Measurements from ENCODE around the gene MAP1B.

DNA sequence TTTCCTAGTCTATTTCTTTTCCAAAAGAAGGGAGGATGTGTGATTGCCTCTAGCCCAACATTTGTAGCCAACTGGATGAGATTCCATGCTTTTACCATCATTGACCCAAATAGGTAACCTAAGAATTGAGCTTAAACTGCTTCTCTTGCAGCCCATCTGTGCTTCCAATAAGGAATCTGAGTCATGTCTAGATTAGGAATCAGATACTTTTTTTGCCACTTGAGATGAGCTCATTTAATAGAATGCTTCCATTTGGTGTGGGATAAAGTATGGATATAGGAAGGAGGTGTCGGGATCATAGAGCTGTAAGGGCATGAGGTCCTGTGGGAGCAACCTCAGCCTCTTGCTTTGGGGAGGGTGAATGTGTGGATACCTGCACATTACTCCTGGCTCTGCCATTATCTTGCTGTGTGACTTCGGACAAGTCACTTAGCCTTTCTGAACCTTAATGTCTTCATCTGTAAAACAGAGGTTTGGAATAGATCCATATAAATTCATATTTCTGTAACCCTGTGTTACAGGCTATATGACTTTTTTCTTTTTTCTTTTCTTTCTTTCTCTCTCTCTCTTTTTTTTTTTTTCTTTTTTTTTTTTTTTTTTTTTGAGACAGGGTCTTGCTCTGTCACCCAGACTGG is 56.2 kb downstream of the MAP1B start:
- TF ChIP-seq, protein P1, sequence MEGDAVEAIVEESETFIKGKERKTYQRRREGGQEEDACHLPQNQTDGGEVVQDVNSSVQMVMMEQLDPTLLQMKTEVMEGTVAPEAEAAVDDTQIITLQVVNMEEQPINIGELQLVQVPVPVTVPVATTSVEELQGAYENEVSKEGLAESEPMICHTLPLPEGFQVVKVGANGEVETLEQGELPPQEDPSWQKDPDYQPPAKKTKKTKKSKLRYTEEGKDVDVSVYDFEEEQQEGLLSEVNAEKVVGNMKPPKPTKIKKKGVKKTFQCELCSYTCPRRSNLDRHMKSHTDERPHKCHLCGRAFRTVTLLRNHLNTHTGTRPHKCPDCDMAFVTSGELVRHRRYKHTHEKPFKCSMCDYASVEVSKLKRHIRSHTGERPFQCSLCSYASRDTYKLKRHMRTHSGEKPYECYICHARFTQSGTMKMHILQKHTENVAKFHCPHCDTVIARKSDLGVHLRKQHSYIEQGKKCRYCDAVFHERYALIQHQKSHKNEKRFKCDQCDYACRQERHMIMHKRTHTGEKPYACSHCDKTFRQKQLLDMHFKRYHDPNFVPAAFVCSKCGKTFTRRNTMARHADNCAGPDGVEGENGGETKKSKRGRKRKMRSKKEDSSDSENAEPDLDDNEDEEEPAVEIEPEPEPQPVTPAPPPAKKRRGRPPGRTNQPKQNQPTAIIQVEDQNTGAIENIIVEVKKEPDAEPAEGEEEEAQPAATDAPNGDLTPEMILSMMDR (IDR thresholded peaks at IDR 0.05; ENCODE audit: low read length): no peak
- TF ChIP-seq EZH2 (optimal IDR thresholded peaks at IDR 0.05; ENCODE audit: low read depth, low read length): no peak
- no peak for TF ChIP-seq EZH2phosphoT487 (IDR thresholded peaks at IDR 0.05; ENCODE audit: low read length)

Measured in MM.1S (cell line).